Liver (tissue), 3 donors: ENCODE results near the gene ORC6.

Experiments
- ATF3 ChIP-seq: IDR thresholded peaks from 2 replicates; pipeline ENCODE4 v1.6.1; 2016; ENCODE audit warnings: antibody characterized with exemption
- CTCF ChIP-seq: fragments of 150-350 bp; IDR thresholded peaks from 2 replicates; pipeline ENCODE4 v1.5.1; 2017; ENCODE audit warnings: improper control_type of control experiment, low read depth, low read length; ENCODE audit not compliant: missing input control
- FOXA2 ChIP-seq: IDR thresholded peaks from 2 replicates; pipeline ENCODE4 v1.6.1; 2016; ENCODE audit warnings: antibody characterized with exemption
- GABPA ChIP-seq, 2 donors: IDR thresholded peaks in 1 of 2; conservative IDR thresholded peaks in 1 of 2; 2 replicates each; pipeline ENCODE4 v1.6.1; 2016; ENCODE audit warnings: antibody characterized with exemption in 2 of 2, mild to moderate bottlenecking in 1 of 2, moderate library complexity in 1 of 2
- MAX ChIP-seq: IDR thresholded peaks from 2 replicates; pipeline ENCODE4 v1.6.1; 2016; ENCODE audit warnings: antibody characterized with exemption
- NR2F2 ChIP-seq: IDR thresholded peaks from 2 replicates; pipeline ENCODE4 v1.6.1; 2016; ENCODE audit warnings: antibody characterized with exemption
- RAD21 ChIP-seq, 2 donors: IDR thresholded peaks; 2 replicates each; pipeline ENCODE4 v1.6.1; 2016; ENCODE audit warnings: antibody characterized with exemption in 2 of 2, mild to moderate bottlenecking in 2 of 2
- REST ChIP-seq: IDR thresholded peaks from 2 replicates; pipeline ENCODE4 v1.6.1; 2016; ENCODE audit warnings: antibody characterized with exemption, mild to moderate bottlenecking
- SP1 ChIP-seq: IDR thresholded peaks from 2 replicates; pipeline ENCODE4 v1.6.1; 2018; ENCODE audit warnings: antibody characterized with exemption, mild to moderate bottlenecking
- TAF1 ChIP-seq: conservative IDR thresholded peaks from 2 replicates; pipeline ENCODE4 v1.6.1; 2016; ENCODE audit warnings: antibody characterized with exemption, mild to moderate bottlenecking
- YY1 ChIP-seq: IDR thresholded peaks from 2 replicates; pipeline ENCODE4 v1.6.1; 2016; ENCODE audit warnings: antibody characterized with exemption, mild to moderate bottlenecking
- ZBTB33 ChIP-seq: IDR thresholded peaks from 2 replicates; pipeline ENCODE4 v1.6.1; 2016; ENCODE audit warnings: antibody characterized with exemption
- donor health status: healthy.
- donor health status: healthy.

GRCh38 chr16:46695937-46696336, 6.5 kb downstream of the ORC6 start:
- TF ChIP-seq SP1 (no peak), FOXA2 (no peak), TAF1 (no peak), REST (no peak), CTCF (no peak), MAX (no peak), ATF3 (no peak), YY1 (no peak), GABPA (IDR thresholded peaks at IDR 0.05 in 1 of 2, conservative IDR thresholded peaks at IDR 0.05 in 1 of 2) (no peak), NR2F2 (no peak), RAD21 (IDR thresholded peaks at IDR 0.05) (no peak), ZBTB33 (no peak)
